K562 (cell line): ENCODE measurements around the gene FBXL12. TPM values are rescaled to one million over a fixed set of nuclear protein-coding genes. Genes with fewer than 3 reads are reported as not detected.

ENCODE experiments used
- CBFA2T3 ChIP-seq: fragments of 450-650 bp; IDR thresholded peaks from 2 replicates; pipeline ENCODE4 v1.6.1; 2017
- ELK1 ChIP-seq: sonication (generic); formaldehyde crosslinking; IDR thresholded peaks from 2 replicates; pipeline ENCODE4 v1.8.1; 2022; ENCODE audit warnings: missing genetic modification reagents
- HDAC2 ChIP-seq: fragments of 450-650 bp; IDR thresholded peaks from 2 replicates; pipeline ENCODE4 v1.6.1; 2016; ENCODE audit warnings: mild to moderate bottlenecking
- HDAC6 ChIP-seq: IDR thresholded peaks from 2 replicates; pipeline ENCODE4 v1.6.1; 2012; ENCODE audit warnings: low read depth, mild to moderate bottlenecking, control low read depth, inconsistent platforms, low read length, moderate library complexity
- HEY1 ChIP-seq: fragments of 250-450 bp; sonication (Bioruptor Pico); IDR thresholded peaks from 2 replicates; pipeline ENCODE4 v1.5.0; 2020; ENCODE audit warnings: mild to moderate bottlenecking, moderate library complexity, borderline replicate concordance
- MLLT1 ChIP-seq, 2 experiments: fragments of 450-650 bp; IDR thresholded peaks; 2 replicates each; pipeline ENCODE4 v1.6.1; 2016
- NFE2L1 ChIP-seq: fragments of 450-650 bp; IDR thresholded peaks from 2 replicates; pipeline ENCODE4 v1.6.1; 2016; ENCODE audit warnings: missing genetic modification characterization, low read depth, mild to moderate bottlenecking, missing compliant biosample characterization, moderate library complexity, borderline replicate concordance
- PCBP2 ChIP-seq: fragments of 200-400 bp; formaldehyde crosslinking; IDR thresholded peaks from 2 replicates; pipeline ENCODE4 v1.6.1; 2018; ENCODE audit warnings: low read length, low read depth, mild to moderate bottlenecking, moderate library complexity; ENCODE audit not compliant: poor library complexity, severe bottlenecking
- PKNOX1 ChIP-seq: fragments of 450-650 bp; IDR thresholded peaks from 2 replicates; pipeline ENCODE4 v1.6.1; 2016
- SAFB ChIP-seq: fragments of 200-400 bp; formaldehyde crosslinking; IDR thresholded peaks from 2 replicates; pipeline ENCODE4 v1.6.1; 2017; ENCODE audit warnings: low read depth, low read length, borderline replicate concordance
- SIX5 ChIP-seq, 2 experiments: IDR thresholded peaks; 2 replicates each; pipeline ENCODE4 v1.6.1; 2011; ENCODE audit warnings: low read length in 2 of 2, borderline replicate concordance in 1 of 2, low read depth in 1 of 2, mild to moderate bottlenecking in 1 of 2, moderate library complexity in 1 of 2; ENCODE audit not compliant: insufficient read depth in 1 of 2
- SMARCE1 ChIP-seq: fragments of 450-650 bp; IDR thresholded peaks from 2 replicates; pipeline ENCODE4 v1.7.1; 2016; ENCODE audit warnings: mild to moderate bottlenecking
- TGIF2 ChIP-seq: sonication (generic); formaldehyde crosslinking; IDR thresholded peaks from 2 replicates; pipeline ENCODE4 v1.8.1; 2022; ENCODE audit warnings: mild to moderate bottlenecking, missing genetic modification reagents, moderate library complexity
- USF1 ChIP-seq: sonication (generic); formaldehyde crosslinking; IDR thresholded peaks from 2 replicates; pipeline ENCODE4 v1.9.0; 2022; ENCODE audit warnings: mild to moderate bottlenecking, missing genetic modification reagents
- WHSC1 ChIP-seq: IDR thresholded peaks from one replicate; pipeline ENCODE4 v1.6.1; 2012; ENCODE audit warnings: low read length, control low read depth, inconsistent platforms
- ZBTB12 ChIP-seq: fragments of 250-450 bp; sonication (Bioruptor Pico); IDR thresholded peaks from 2 replicates; pipeline ENCODE4 v1.4.0; 2020
- ZBTB5 ChIP-seq: fragments of 450-650 bp; IDR thresholded peaks from 2 replicates; pipeline ENCODE4 v1.6.1; 2017; ENCODE audit warnings: antibody characterized with exemption
- ZBTB7A ChIP-seq: IDR thresholded peaks from 2 replicates; pipeline ENCODE4 v1.6.1; 2011; ENCODE audit warnings: low read depth, mild to moderate bottlenecking, low read length, moderate library complexity, borderline replicate concordance; ENCODE audit not compliant: control insufficient read depth
- ZNF282 ChIP-seq: sonication (generic); formaldehyde crosslinking; IDR thresholded peaks from 2 replicates; pipeline ENCODE4 v1.8.1; 2023; ENCODE audit warnings: missing genetic modification reagents
- polyA plus RNA-seq, 8 experiments: library from polyadenylated mRNA; depleted of rRNA in 4 of 8; stranded (reverse) in 5 of 8; unstranded in 3 of 8; fragments of >200 nt; fragmentation: Nextera tagmentation in 2 of 8; fragmentation: Illumina TruSeq in 1 of 8; extraction: Ambion mirVana in 2 of 8; extraction: Trizol in 1 of 8; gene quantifications; 2 replicates each; pipeline versions ENCODE4 v1.2.1 to v1.2.3, GENCODE V29; 2011 to 2014; ENCODE audit warnings: inconsistent platforms in 1 of 8, missing spikeins in 1 of 8
- total RNA-seq, 7 experiments: library from RNA; depleted of rRNA in 6 of 7; stranded (reverse); fragments of >200 nt in 6 of 7; fragmentation: Illumina TruSeq in 2 of 7; extraction: Trizol in 2 of 7; gene quantifications; 2 replicates each; pipeline versions ENCODE4 v1.2.1 to v1.2.3, GENCODE V29; 2011 to 2021; ENCODE audit warnings: low replicate concordance in 1 of 7

The FBXL12 gene
- total and polyA plus RNA-seq, 9 of the 15 experiments (the other 6 are each of a cell fraction or from before 2014, with no cell fraction given), result 2.7 to 40.5 (median 26.5) TPM

GRCh38 chr19:9818734-9819595 is at the start of gene FBXL12 (continued):
- TF ChIP-seq USF1 (0 out of 2 replicates have a peak, but pooled peaks have one; percentile 15), PKNOX1 (peak; percentile 66; the same call in 1 of the 2 replicates), HDAC6 (no peak), SIX5 (IDR thresholded peaks at IDR 0.05; ENCODE audit: borderline replicate concordance in 1 of 2, insufficient read depth in 1 of 2, low read depth in 1 of 2, low read length in 2 of 2) (no peak), NFE2L1 (tag) (no peak), HEY1 (no peak), SMARCE1 (no peak), ZNF282 (no peak), SAFB (no peak), HDAC2 (peak; percentile 80), CBFA2T3 (0 out of 2 replicates have a peak, but pooled peaks have one; percentile 7), TGIF2 (CRISPR knock-in tag) (no peak), ZBTB12 (no peak), PCBP2 (no peak), MLLT1 (IDR thresholded peaks at IDR 0.05) (no peak), ELK1 (CRISPR knock-in tag) (no peak), ZBTB7A (peak; percentile 94), WHSC1 (no peak), ZBTB5 (no peak)
